HL-60 (cell line): Measurements from ENCODE around the gene ADAM23.

ENCODE experiments used
- CTCF ChIP-seq: IDR thresholded peaks from one replicate; pipeline ENCODE4 v1.5.1; 2011; ENCODE audit warnings: low read length, control low read depth, inconsistent platforms; ENCODE audit not compliant: insufficient read depth
- GABPA ChIP-seq: IDR thresholded peaks from 2 replicates; pipeline ENCODE4 v1.6.1; 2012; ENCODE audit warnings: low read depth
- POLR2AphosphoS5 ChIP-seq: IDR thresholded peaks from 2 replicates; pipeline ENCODE4 v1.6.1; 2012; ENCODE audit warnings: low read depth
- REST ChIP-seq: IDR thresholded peaks from 2 replicates; pipeline ENCODE4 v1.6.1; 2012; ENCODE audit warnings: low read depth; ENCODE audit not compliant: insufficient replicate concordance
- SPI1 ChIP-seq: IDR thresholded peaks from 2 replicates; pipeline ENCODE4 v1.6.1; 2012; ENCODE audit warnings: low read depth, mild to moderate bottlenecking, borderline replicate concordance

GRCh38 chr2:206614811-206615210 is 171.5 kb downstream of the ADAM23 start:
- no peak for TF ChIP-seq SPI1
- no peak for TF ChIP-seq POLR2AphosphoS5
- TF ChIP-seq CTCF = no peak
- TF ChIP-seq GABPA = no peak
- no peak for TF ChIP-seq REST
